GM12892 (cell line): ENCODE results near the gene WDR81.

Experiments
- POLR2A ChIP-seq: IDR thresholded peaks from 2 replicates; pipeline ENCODE4 v1.6.1; 2011; ENCODE audit warnings: low read depth, low read length, control low read depth
- POLR2AphosphoS5 ChIP-seq: IDR thresholded peaks from 2 replicates; pipeline ENCODE4 v1.6.1; 2011; ENCODE audit warnings: low read depth, low read length, control low read depth

GRCh38 chr17:1676401-1676800 is 48.1 kb upstream of the WDR81 start:
- no peak; the same call in 1 of the 2 replicates for TF ChIP-seq POLR2A
- no peak for TF ChIP-seq POLR2AphosphoS5
